Measurements from ENCODE around the gene FBXW11.

DNA sequence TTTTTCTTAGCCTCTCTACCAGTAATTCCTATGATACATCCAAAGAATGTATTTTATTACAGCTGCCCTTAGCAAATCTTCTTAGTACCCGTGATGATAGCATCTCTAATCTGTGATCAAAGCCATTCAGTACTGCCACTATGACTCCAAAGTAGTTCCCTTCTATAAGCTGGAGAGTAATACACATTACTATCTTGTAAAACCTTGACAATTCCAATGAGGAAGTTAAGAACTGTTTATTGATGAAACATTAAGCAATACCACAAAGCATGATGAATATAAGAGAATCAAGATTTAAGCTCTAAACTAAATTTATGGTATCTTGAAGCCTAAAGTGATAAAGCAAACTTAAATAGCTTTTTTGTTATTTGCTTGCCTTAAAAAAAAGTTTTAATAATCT, 134.7 kb downstream of the FBXW11 start:
- TF ChIP-seq, protein P1, sequence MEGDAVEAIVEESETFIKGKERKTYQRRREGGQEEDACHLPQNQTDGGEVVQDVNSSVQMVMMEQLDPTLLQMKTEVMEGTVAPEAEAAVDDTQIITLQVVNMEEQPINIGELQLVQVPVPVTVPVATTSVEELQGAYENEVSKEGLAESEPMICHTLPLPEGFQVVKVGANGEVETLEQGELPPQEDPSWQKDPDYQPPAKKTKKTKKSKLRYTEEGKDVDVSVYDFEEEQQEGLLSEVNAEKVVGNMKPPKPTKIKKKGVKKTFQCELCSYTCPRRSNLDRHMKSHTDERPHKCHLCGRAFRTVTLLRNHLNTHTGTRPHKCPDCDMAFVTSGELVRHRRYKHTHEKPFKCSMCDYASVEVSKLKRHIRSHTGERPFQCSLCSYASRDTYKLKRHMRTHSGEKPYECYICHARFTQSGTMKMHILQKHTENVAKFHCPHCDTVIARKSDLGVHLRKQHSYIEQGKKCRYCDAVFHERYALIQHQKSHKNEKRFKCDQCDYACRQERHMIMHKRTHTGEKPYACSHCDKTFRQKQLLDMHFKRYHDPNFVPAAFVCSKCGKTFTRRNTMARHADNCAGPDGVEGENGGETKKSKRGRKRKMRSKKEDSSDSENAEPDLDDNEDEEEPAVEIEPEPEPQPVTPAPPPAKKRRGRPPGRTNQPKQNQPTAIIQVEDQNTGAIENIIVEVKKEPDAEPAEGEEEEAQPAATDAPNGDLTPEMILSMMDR (IDR thresholded peaks at IDR 0.05; ENCODE audit: insufficient read depth, low read depth, low read length), result no peak
- TF ChIP-seq EZH2 (IDR thresholded peaks at IDR 0.05; ENCODE audit: insufficient read depth, low read length), result no peak

All from astrocyte (in vitro differentiated cells and primary cell).